ENCODE measurements around the gene OPTN.

Gene OPTN

DNA sequence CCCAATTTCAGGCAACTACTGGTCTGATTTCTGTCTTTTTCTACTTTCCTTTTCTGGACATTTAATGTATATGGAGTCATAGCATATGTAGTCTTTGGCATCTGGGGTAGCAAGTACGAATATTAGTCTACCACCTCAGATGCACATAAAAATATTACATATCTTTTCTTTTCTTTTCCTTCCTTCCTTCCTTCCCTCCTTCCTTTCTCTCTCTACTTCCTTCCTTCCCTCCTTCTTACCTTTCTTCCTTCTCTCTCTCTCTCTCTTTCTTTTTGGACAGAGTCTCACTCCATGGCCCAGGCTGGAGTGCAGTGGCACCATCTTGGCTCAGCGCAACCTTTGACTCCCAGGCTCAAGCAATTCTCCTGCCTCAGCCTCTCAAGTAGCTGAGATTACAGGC is 4.0 kb upstream of the OPTN start:
- DNase-seq (no peak), ATAC-seq (replicated peaks) (no peak)
- no peak overlapping the region for H3K4me3 Mint-ChIP-seq
- H3K4me1 Mint-ChIP-seq (ENCODE audit: low read depth in 2 of 2) = peaks cover 10 to 14% of the 10 kb centered on the region in 2 donors
- no peaks in the 10 kb centered on the region for H3K9me3 Mint-ChIP-seq
- no peak overlapping the region for H3K27ac Mint-ChIP-seq
- peaks cover 6% of the 10 kb centered on the region for H3K36me3 Mint-ChIP-seq (ENCODE audit: insufficient read depth)
- H3K27me3 Mint-ChIP-seq = peaks cover 4 to 6% of the 10 kb centered on the region in 2 donors

DNA sequence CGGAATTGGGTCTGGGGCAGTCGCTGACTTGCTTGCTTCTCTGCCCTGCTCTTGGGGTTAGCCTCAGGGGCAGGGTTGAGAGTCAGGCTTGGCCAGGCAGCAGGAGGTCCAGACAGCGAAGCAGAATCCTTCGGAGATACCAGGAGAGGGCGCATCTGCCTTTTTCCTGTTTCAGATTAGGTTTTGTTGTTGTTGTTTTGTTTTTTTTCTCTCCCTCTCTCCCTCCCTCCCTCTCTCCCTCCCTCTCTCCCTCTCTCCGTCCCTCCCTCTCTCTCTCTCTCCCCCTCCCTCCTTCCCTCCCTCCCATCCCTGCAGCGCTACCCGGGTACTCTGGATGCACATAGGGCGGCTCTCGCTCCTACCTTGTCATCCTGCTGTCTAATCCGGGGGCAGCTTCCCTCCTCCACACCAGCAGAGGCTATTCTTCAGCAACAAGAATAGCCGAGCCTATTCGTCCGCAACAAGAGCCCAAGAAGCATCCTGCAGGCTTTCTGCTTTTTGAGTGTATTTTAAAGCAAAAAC is 758 bp upstream of the OPTN start:
- Mint-ChIP-seq H3K4me3 (peak overlapping the region; percentile 77 to 83), H3K9me3 (no peaks in the 10 kb centered on the region), H3K27ac (peak overlapping the region; percentile 85), H3K27me3 (no peaks in the 10 kb centered on the region), H3K4me1 (ENCODE audit: low read depth in 2 of 2) (peaks cover 25 to 36% of the 10 kb centered on the region in 2 donors), H3K36me3 (ENCODE audit: insufficient read depth) (peaks cover 9% of the 10 kb centered on the region)
- peak; percentile 47 to 53 (median 48) for DNase-seq
- ATAC-seq (replicated peaks) = peak; percentile 47

DNA sequence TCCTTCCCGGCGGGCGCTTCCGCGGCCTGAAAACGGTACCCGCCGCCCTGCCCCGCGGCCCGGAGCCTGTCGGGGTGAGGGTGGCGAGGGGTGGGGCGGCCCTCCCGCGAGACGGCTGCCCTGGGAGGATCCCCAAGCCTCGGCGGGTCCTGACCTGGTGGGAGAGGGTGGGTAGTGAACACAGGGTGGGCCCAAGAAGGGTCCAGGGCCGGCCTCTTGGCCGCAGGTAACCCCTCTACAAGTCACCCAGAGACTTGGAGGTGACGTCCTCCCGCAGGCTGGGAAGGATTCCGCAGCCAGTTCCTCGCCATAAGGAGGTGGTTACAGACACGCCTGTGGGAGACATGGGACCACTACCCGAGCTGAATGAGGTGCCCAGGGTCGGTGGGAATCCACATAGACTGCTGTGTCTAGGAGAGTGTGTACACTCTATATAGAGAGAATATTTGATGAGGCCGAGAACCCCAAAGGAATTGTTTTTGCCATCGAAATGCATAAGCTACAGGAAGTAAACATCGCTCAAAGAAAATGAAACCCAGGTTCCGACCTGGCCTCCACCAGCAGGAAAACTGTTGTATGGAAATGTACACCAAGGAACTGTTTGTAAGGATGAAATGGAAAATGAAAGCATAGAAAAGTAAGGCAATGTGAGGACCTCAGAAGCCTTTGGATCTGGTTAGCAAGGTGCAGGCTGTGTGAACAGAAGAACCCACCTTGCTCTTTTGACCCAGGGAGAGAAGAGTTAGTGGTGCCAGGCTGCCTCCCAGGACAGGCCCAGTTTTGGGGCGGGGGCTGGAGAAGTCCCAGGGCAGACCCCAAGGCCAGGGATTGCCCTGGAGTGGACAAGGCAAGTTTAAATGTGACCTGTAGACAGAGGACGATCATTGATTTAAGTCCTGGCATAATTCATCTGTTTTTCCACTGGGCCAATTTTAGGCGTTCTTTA is 659 bp downstream of the OPTN start:
- Mint-ChIP-seq H3K9me3 (no peaks in the 10 kb centered on the region), H3K4me3 (peak overlapping the region; percentile 77 to 83), H3K36me3 (ENCODE audit: insufficient read depth) (peaks cover 14% of the 10 kb centered on the region), H3K27ac (peak overlapping the region; percentile 85), H3K27me3 (no peaks in the 10 kb centered on the region), H3K4me1 (ENCODE audit: low read depth in 2 of 2) (peaks cover 35 to 49% of the 10 kb centered on the region in 2 donors)
- DNase-seq (peak; percentile 6 to 27 (median 16)), ATAC-seq (replicated peaks) (peak; percentile 18)

GRCh38 chr10:13102002-13102794 is 2.2 kb downstream of the OPTN start:
- no peak for ATAC-seq (replicated peaks)
- Mint-ChIP-seq H3K36me3 (ENCODE audit: insufficient read depth) (peaks cover 22% of the 10 kb centered on the region), H3K4me3 (peak overlapping the region; percentile 39 to 83), H3K27me3 (no peaks in the 10 kb centered on the region), H3K9me3 (no peaks in the 10 kb centered on the region), H3K27ac (peak overlapping the region; percentile 72 to 81), H3K4me1 (ENCODE audit: low read depth in 2 of 2) (peaks cover 48 to 63% of the 10 kb centered on the region in 2 donors)
- DNase-seq = no peak

DNA sequence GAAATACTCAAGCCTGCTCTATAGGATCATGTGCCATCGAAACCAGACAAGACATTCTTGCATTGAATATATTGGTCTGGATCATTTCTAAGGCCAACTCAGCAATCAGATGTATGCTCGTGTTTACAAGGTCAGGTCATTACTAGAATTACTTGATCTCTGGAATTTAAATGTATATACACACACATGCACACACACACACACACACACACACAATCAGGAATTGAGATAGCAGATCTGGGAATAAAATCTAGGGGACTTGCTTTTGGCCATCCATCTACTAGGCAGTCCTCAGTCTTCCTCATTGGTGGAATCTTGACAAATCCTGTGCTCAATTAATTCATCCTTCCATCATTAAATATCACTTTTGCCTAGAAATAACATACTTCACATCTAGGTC is 3.6 kb downstream of the OPTN start:
- Mint-ChIP-seq H3K4me3 (peak overlapping the region; percentile 4 to 16), H3K9me3 (no peaks in the 10 kb centered on the region), H3K27me3 (no peaks in the 10 kb centered on the region), H3K36me3 (ENCODE audit: insufficient read depth) (peaks cover 33% of the 10 kb centered on the region), H3K27ac (peak overlapping the region; percentile 49 to 57), H3K4me1 (ENCODE audit: low read depth in 2 of 2) (peaks cover 59 to 75% of the 10 kb centered on the region in 2 donors)
- DNase-seq = no peak
- no peak for ATAC-seq (replicated peaks)

DNA sequence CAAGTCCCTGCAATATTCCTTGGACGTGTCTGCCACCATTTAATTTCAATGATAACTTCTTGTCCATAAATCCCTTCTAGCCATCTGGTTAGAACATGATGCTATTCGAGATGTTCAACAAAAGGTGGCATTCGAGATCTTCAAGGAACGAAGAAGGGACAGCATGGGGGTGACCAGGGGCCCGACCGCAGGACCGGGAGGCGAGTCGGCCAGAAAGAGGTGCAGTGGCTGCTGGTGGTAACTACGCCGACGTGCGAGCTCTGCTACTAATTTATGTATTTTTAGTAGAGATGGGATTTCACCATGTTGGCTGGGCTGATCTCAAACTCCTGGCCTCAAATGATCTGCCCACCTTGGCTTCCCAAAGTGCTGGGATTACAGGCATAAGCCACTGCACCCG is 4.7 kb downstream of the OPTN start:
- Mint-ChIP-seq H3K4me3 (peak overlapping the region in 1 of 2 donors; percentile 62), H3K4me1 (ENCODE audit: low read depth in 2 of 2) (peaks cover 56 to 75% of the 10 kb centered on the region in 2 donors), H3K36me3 (ENCODE audit: insufficient read depth) (peaks cover 39% of the 10 kb centered on the region), H3K27ac (peak overlapping the region; percentile 87 to 92), H3K27me3 (no peaks in the 10 kb centered on the region), H3K9me3 (no peaks in the 10 kb centered on the region)
- no peak for ATAC-seq (replicated peaks)
- no peak for DNase-seq

DNA sequence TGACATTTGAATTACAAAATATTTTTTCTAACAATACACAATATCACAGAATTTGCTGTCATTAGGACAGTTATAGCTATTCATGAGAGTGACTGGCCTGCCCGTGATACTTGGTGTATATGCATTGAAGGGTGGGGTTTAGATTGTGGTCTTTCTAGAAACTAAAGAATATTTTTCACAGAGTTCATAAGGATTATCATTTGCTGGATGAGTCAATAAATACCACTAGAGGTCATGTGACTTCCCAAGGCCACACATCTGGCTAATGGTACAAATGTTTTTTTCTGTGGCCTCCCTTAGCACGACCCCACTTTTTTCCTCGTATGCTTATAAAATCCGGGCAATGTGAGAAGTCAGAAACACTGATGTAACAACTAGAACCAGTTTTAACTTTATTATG is 5.2 kb downstream of the OPTN start:
- peak overlapping the region; percentile 23 to 62 for H3K4me3 Mint-ChIP-seq
- H3K27me3 Mint-ChIP-seq = no peaks in the 10 kb centered on the region
- no peak for ATAC-seq (replicated peaks)
- no peaks in the 10 kb centered on the region for H3K9me3 Mint-ChIP-seq
- H3K4me1 Mint-ChIP-seq (ENCODE audit: low read depth in 2 of 2) = peaks cover 56 to 80% of the 10 kb centered on the region in 2 donors
- peak overlapping the region; percentile 87 to 92 for H3K27ac Mint-ChIP-seq
- H3K36me3 Mint-ChIP-seq (ENCODE audit: insufficient read depth) = peaks cover 43% of the 10 kb centered on the region
- no peak for DNase-seq

DNA sequence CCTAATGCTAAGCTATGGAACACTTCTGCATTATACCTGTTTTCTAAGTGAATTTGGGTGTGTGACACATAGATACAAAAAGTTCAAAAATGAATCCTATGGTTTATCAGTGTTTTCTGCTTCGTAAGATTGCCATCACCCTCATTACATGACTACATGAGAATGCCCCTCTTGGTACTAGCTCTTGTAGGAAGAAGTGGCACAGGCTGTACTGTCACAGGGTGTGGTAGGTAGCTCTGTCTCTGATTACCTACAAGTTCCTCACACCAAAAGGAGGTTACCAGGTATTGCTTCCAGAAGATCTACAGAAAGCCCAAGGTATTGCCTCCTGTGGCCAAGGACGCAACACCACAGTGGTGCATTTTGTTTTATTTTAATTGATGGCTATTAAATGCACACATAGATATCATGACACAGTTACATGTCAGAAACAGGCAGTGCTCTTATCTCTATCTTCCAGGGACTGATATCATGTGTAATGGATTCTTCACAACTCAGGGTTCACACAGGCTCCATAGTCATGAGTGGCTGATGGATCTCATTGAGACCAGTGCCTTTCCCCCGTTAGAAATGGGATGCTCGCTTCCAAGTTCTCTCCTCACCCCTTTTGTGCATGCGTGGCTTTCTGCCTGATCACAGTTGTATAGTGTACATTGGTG is 6.6 kb downstream of the OPTN start:
- Mint-ChIP-seq H3K27ac (peak overlapping the region; percentile 87 to 92), H3K9me3 (no peaks in the 10 kb centered on the region)
- ATAC-seq (replicated peaks) = no peak

GRCh38 chr10:13110908-13111307 is 10.9 kb downstream of the OPTN start:
- peaks cover 74% of the 10 kb centered on the region for H3K36me3 Mint-ChIP-seq (ENCODE audit: insufficient read depth)
- H3K9me3 Mint-ChIP-seq = no peaks in the 10 kb centered on the region
- ATAC-seq (replicated peaks) = no peak
- H3K4me1 Mint-ChIP-seq (ENCODE audit: low read depth in 2 of 2) = peaks cover 27 to 53% of the 10 kb centered on the region in 2 donors
- no peak overlapping the region for H3K4me3 Mint-ChIP-seq
- no peak for DNase-seq
- H3K27me3 Mint-ChIP-seq = no peaks in the 10 kb centered on the region
- peak overlapping the region in 1 of 2 donors; percentile 79 for H3K27ac Mint-ChIP-seq

More for the DNA sequence above, 6.6 kb downstream of the OPTN start:
- DNase-seq = no peak
- Mint-ChIP-seq H3K4me1 (ENCODE audit: low read depth in 2 of 2) (peaks cover 50 to 82% of the 10 kb centered on the region in 2 donors), H3K27me3 (no peaks in the 10 kb centered on the region), H3K4me3 (peak overlapping the region; percentile 54 to 62), H3K36me3 (ENCODE audit: insufficient read depth) (peaks cover 56% of the 10 kb centered on the region)

- Mint-ChIP-seq H3K4me1 (ENCODE audit: low read depth in 2 of 2) (peaks cover 22 to 51% of the 10 kb centered on the region in 2 donors), H3K9me3 (no peaks in the 10 kb centered on the region), H3K4me3 (no peak overlapping the region), H3K36me3 (ENCODE audit: insufficient read depth) (peaks cover 81% of the 10 kb centered on the region), H3K27me3 (no peaks in the 10 kb centered on the region), H3K27ac (peak overlapping the region in 1 of 2 donors; percentile 53)
- DNase-seq (no peak), ATAC-seq (replicated peaks) (no peak)
Measured at GRCh38 chr10:13113544-13113943, 13.6 kb downstream of the OPTN start.

DNA sequence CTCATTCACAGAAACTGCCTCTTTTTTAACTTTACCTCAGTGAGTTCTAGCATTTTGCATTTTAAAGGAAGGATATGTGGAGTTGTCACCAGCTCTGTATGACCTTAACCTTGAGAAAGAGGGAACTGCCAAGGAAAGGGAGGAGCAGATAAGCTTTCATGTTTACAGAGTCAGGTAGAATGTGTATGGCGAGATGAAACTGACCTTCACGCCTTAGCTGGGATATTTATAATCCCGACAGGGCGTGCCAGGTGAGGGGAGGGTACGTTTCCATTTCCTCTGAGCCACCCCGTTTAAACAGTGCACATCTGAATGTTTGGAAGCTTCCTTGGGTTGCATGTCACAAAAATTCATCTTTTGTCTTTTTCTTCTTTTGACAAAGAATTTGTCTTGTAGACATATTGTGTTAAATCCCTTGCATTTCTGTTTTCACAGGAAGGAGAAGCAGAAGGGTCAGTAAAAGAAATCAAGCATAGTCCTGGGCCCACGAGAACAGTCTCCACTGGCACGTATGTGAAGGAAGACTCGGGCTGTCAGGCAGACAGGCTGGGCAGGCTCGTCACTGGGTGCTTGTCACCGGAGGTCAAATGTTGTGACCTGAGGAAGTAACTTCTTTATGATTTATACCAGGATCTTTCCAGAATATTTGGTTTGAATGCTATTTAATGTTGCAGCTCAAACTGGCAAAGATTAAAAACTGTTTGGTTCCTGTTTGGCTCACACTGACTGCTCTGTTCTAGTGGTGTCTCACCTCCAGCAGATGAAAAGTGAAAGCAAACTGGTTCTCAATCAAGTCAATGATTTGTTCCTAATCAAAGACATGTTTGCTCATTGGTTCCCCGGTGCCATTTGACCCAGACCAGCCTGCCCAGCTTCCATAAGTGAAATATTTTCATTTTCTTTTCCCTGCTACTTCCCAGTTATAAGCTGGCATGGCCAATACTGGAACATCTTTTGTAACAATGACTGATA is 16.2 kb downstream of the OPTN start:
- ATAC-seq (replicated peaks) (peak; percentile 92), DNase-seq (peak; percentile 18 to 31 (median 21))
- Mint-ChIP-seq H3K27me3 (no peaks in the 10 kb centered on the region), H3K27ac (peak overlapping the region; percentile 90 to 97), H3K36me3 (ENCODE audit: insufficient read depth) (peaks cover 81% of the 10 kb centered on the region), H3K4me1 (ENCODE audit: low read depth in 2 of 2) (peaks cover 24 to 40% of the 10 kb centered on the region in 2 donors), H3K9me3 (no peaks in the 10 kb centered on the region), H3K4me3 (peak overlapping the region; percentile 75 to 80)
